SIG-M5 treated with dmso at 0.1 percent for 504 hours (cell line): Measurements from ENCODE around the gene NUTM1.
"Not testable (repeated sequence)": the region's sequence is repeated elsewhere in the genome, so short reads cannot be mapped to it uniquely, and the experiment has no call there.

ENCODE experiments used
- DNase-seq: peaks from one replicate; lab custom pipeline; 2025; ENCODE audit not compliant: unreplicated experiment; lab: John Stamatoyannopoulos, UW

Gene NUTM1

GRCh38 chr15:34364041-34364440 is 20.9 kb downstream of the NUTM1 start:
- DNase-seq: no peak

GRCh38 chr15:34365091-34365825 is 22.1 kb downstream of the NUTM1 start:
- DNase-seq: peak; percentile 34

- DNase-seq: no peak
These were observed 22.7 kb downstream of the NUTM1 start for GRCh38 chr15:34365836-34366235.

GRCh38 chr15:34366271-34367065 is 23.4 kb downstream of the NUTM1 start:
- DNase-seq: peak; percentile 53

- peak; percentile 75 for DNase-seq
These were observed 24.3 kb downstream of the NUTM1 start, which contains the start of gene LPCAT4 for GRCh38 chr15:34367101-34368081. TSS of gene LPCAT4 (minus strand) at chr15:34367196. CDS start at chr15:34367100, 96 bp downstream.

GRCh38 chr15:34370129-34370528 is 27.0 kb downstream of the NUTM1 start:
- no peak for DNase-seq

- no peak for DNase-seq
These were observed 27.5 kb downstream of the NUTM1 start for GRCh38 chr15:34370643-34371042.

- no peak for DNase-seq
These were observed 30.8 kb downstream of the NUTM1 start for GRCh38 chr15:34373951-34374350.

- DNase-seq: no peak
These were observed 31.7 kb downstream of the NUTM1 start for GRCh38 chr15:34374816-34375215.

- not testable (repeated sequence) for DNase-seq
These were observed 32.4 kb downstream of the NUTM1 start for GRCh38 chr15:34375541-34375940.

GRCh38 chr15:34376856-34377255 is 33.7 kb downstream of the NUTM1 start:
- DNase-seq: no peak

GRCh38 chr15:34380491-34380890 is 37.4 kb downstream of the NUTM1 start:
- not testable (repeated sequence) for DNase-seq

GRCh38 chr15:34381829-34382521 is 38.9 kb downstream of the NUTM1 start:
- not testable (repeated sequence) for DNase-seq

GRCh38 chr15:34389594-34390086 is 46.5 kb downstream of the NUTM1 start:
- DNase-seq: not testable (repeated sequence)

GRCh38 chr15:34392981-34393380 is 49.9 kb downstream of the NUTM1 start:
- not testable (repeated sequence) for DNase-seq

GRCh38 chr15:34397637-34398259 is 54.6 kb downstream of the NUTM1 start:
- DNase-seq: not testable (repeated sequence)

GRCh38 chr15:34403160-34403598 is 60.1 kb downstream of the NUTM1 start:
- DNase-seq: not testable (repeated sequence)

- not testable (repeated sequence) for DNase-seq
These were observed 60.8 kb downstream of the NUTM1 start for GRCh38 chr15:34403899-34404298.
